Type B pancreatic cell (in vitro differentiated cells): ENCODE results near the gene BBS9. TPM values are rescaled to one million over a fixed set of nuclear protein-coding genes. Genes with fewer than 3 reads are reported as not detected.

Experiments used
- DNase-seq: peaks from one replicate; pipeline ENCODE4 v3.0.0; 2021; ENCODE audit warnings: mixed read lengths; ENCODE audit not compliant: unreplicated experiment; ENCODE audit errors: extremely low spot score
- H3K27ac Mint-ChIP-seq: 2 replicates; pipeline ENCODE4 v1.8.0; 2021; ENCODE audit warnings: mild to moderate bottlenecking, mixed read lengths
- H3K27me3 Mint-ChIP-seq: 2 replicates; pipeline ENCODE4 v1.8.0; 2021; ENCODE audit warnings: mixed read lengths
- H3K36me3 Mint-ChIP-seq: 2 replicates; pipeline ENCODE4 v1.8.0; 2021; ENCODE audit warnings: mixed read lengths
- H3K4me1 Mint-ChIP-seq: one replicate; pipeline ENCODE4 v1.8.0; 2021; ENCODE audit warnings: mixed read lengths; ENCODE audit not compliant: unreplicated experiment
- H3K4me3 Mint-ChIP-seq: 2 replicates; pipeline ENCODE4 v1.8.0; 2021; ENCODE audit warnings: mild to moderate bottlenecking, mixed read lengths
- H3K9me3 Mint-ChIP-seq: 2 replicates; pipeline ENCODE4 v1.8.0; 2021; ENCODE audit warnings: mixed read lengths
- CTCF ChIP-seq: fragments of 200-600 bp; sonication (generic); conservative IDR thresholded peaks from 2 replicates; pipeline ENCODE4 v1.5.0; 2021; ENCODE audit warnings: antibody characterized with exemption, mild to moderate bottlenecking
- total RNA-seq: library from RNA; stranded (reverse); gene quantifications from 2 replicates; pipeline ENCODE4 v1.2.1, GENCODE V29; 2021; ENCODE audit warnings: low replicate concordance

BBS9 gene
- total RNA-seq, 1 donor from 2014 or later = 19.7 TPM

DNA sequence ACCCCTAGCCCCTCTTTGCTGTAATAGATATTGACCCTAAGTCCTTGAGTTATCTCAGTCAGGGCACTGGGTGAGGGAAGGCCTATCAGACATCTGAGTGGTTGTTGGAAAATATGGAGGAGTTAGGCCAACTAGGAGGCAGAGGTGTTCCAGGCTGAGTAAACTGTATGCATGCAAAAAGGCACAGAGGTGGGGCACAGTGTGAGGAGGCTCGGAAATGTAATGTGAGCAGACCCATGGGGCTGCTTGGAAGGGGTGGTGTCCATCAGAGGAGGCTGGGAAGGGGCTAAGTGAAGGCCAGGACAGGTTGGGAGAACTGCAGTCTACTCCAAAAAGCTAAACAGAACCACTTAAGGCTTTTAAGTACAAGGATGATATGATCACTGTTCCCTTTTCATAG is 452.7 kb downstream of the BBS9 start:
- DNase-seq = no peak
- H3K27ac Mint-ChIP-seq = no peak overlapping the region
- no peaks in the 10 kb centered on the region for H3K9me3 Mint-ChIP-seq
- no peaks in the 10 kb centered on the region for H3K27me3 Mint-ChIP-seq
- H3K36me3 Mint-ChIP-seq = no peaks in the 10 kb centered on the region
- H3K4me1 Mint-ChIP-seq = no peaks in the 10 kb centered on the region
- H3K4me3 Mint-ChIP-seq = no peak overlapping the region
- no peak for TF ChIP-seq CTCF

DNA sequence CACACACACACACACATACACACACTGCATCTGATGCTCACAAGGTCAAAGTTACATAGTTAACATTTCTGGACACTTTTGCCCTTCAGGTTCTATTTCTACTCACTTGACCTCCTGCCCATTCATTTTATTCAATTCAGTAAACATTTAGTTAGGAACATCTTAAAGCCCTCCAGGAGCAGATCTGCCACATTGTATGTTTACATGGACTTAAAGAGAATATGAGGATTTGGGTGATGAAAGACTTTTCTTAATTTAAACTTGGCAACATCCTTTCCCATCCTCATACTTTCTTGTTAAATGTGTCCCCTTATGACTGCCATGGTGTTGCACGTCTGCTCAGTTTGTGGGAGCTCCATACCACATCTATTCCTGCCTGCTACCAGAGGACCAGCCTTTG is 453.2 kb downstream of the BBS9 start:
- H3K9me3 Mint-ChIP-seq = no peaks in the 10 kb centered on the region
- H3K27me3 Mint-ChIP-seq = no peaks in the 10 kb centered on the region
- no peak for TF ChIP-seq CTCF

DNA sequence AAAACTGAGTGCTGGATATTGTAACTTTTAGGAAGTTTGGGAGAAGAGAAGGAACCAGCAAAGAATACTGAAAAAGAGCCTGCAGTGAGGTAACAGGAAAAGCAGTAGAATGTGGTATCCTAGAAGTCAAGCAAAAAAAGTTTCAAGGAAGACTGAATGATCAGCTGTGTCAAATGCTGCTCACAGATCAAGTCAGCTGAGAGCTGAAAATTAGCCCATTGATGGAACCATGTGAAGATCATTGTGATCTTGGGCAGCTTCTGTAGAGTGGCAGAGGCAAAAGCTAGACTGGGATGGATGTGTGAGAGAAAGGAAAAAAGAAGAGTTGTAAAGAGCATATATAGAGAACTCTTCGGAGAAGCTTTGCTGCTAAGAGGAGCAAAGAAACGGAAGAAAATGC is 460.5 kb downstream of the BBS9 start:
- Mint-ChIP-seq H3K27me3 (no peaks in the 10 kb centered on the region), H3K27ac (no peak overlapping the region), H3K4me1 (peaks cover 15% of the 10 kb centered on the region), H3K36me3 (no peaks in the 10 kb centered on the region), H3K9me3 (no peaks in the 10 kb centered on the region), H3K4me3 (no peak overlapping the region)
- no peak for TF ChIP-seq CTCF
- DNase-seq = no peak

More for the DNA sequence above, 453.2 kb downstream of the BBS9 start:
- Mint-ChIP-seq H3K27ac (no peak overlapping the region), H3K36me3 (no peaks in the 10 kb centered on the region), H3K4me1 (no peaks in the 10 kb centered on the region), H3K4me3 (no peak overlapping the region)
- no peak for DNase-seq

DNA sequence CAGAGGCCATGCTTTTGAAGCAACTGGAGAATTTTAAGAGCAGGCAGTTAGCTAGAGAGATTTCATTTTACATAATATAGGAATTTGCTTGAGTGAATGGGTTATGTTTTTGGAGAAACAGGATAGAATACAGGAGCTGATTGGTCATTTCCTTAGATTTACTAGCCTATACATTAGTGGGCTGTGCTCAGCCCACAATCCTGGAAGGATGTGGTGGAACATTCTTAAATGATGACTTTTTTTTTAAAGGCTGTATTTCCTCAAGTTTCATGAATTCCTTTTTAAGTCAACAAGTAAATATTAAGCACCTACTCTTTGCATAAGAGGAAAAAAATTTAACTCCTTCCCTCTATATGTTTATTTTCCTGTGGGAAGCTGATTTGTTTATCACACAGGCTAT is 461.6 kb downstream of the BBS9 start:
- peaks cover 15% of the 10 kb centered on the region for H3K4me1 Mint-ChIP-seq
- H3K9me3 Mint-ChIP-seq = no peaks in the 10 kb centered on the region
- H3K36me3 Mint-ChIP-seq = no peaks in the 10 kb centered on the region
- H3K27me3 Mint-ChIP-seq = no peaks in the 10 kb centered on the region
- TF ChIP-seq CTCF = no peak
- no peak overlapping the region for H3K27ac Mint-ChIP-seq
- no peak overlapping the region for H3K4me3 Mint-ChIP-seq
- no peak for DNase-seq

DNA sequence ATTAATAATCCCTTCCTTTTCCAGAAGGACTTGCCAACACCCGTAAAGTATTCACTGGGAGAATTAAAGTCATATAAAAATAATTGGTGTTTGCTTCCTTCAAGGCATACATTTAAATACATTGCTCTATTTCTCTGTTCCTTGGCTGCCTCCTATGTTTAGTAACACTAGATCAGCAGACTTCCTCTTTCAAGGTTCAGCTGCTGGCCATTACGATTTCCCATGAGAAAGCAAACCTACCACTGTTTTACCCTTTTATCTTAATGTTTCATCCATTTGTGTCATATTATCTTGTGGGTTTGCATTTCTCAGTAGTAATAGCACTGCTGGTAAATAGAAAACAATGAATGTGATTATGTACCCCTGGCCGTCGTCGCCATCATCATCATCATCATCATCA is 462.1 kb downstream of the BBS9 start:
- Mint-ChIP-seq H3K4me3 (no peak overlapping the region), H3K27me3 (no peaks in the 10 kb centered on the region), H3K4me1 (peaks cover 15% of the 10 kb centered on the region), H3K9me3 (no peaks in the 10 kb centered on the region), H3K36me3 (no peaks in the 10 kb centered on the region), H3K27ac (no peak overlapping the region)
- no peak for DNase-seq
- no peak for TF ChIP-seq CTCF

DNA sequence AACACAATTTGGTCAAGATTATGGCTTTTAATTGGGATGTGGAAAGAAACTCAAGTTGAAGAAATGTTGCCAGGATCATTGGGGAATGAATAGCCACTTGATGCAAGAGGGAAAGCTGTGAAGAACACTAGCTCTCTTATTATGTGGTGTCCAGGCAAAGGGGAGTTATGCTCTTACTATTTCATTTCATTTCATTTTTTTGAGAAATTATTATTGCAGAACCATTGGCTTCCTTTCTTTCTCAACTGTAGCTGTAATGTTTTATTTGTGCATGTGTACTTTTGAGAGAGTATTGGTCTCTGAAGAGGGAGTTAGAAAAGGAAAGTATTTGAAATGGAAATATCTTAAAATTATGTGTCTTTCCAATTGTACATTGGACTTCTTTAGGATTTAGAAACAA is 463.4 kb downstream of the BBS9 start:
- Mint-ChIP-seq H3K36me3 (no peaks in the 10 kb centered on the region), H3K27me3 (no peaks in the 10 kb centered on the region), H3K9me3 (no peaks in the 10 kb centered on the region), H3K4me3 (no peak overlapping the region), H3K4me1 (peaks cover 15% of the 10 kb centered on the region), H3K27ac (no peak overlapping the region)
- no peak for TF ChIP-seq CTCF
- DNase-seq = no peak
